Activated CD8-positive, alpha-beta memory T cell treated with anti-CD3 and anti-CD28 coated beads for 24 hours (primary cell): ENCODE measurements around the gene SLC27A5.
"Not testable (repeated sequence)": the region's sequence is repeated elsewhere in the genome, so short reads cannot be mapped to it uniquely, and the experiment has no call there.

Experiments used
- DNase-seq: peaks from one replicate; pipeline ENCODE4 v3.0.0-alpha.2; 2020

The SLC27A5 gene

DNA sequence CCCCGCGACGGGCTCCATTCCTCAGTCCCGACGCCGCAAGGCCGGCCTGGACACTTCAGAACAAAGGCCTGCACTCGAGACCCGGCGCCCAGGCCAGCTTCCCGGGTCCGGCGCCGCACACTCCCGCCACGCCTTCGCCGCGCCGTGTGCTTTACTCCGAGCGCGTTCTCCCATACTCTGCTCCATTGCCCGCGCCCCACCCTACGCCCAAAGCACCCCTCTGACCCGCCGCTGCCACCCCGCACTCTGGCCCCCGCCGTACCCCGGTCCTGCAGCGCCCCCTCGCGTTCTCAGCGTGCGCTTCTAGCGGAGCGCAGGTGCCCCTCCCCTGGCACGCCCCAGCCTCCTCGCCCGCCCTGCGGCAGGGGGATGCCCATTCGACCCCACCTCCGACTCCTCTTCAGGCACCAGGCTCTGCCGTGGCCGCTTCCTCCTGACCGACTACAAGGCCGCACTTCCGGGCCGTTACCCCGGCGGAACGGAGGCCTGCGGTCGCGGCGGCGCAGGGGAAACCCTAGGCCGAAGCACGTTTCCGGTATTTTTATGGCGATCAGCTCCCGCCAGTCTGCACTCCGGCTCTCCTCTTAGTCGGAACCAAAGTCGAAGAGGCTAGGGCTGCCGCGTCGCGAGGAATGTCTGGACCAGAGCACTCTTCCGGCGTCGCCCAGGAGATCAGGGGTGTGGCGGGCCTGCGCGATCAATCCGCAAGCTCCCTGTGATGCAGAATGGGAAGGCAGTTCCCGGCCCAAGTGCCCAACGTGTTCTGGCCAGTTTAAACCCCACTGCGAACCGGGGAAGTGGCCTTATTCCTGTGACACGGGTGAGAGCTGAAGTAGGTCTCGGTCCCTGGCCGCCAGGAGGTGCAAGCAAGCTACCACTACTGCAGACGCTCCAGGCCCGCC lies 7.8 kb upstream of the SLC27A5 start, which contains the start of gene ZBTB45:
ZBTB45 (minus strand) TSS at position 456 of the 902 bp plus-strand sequence. CDS start 2,137 bp downstream, outside the sequence.
- peak; percentile 96 for DNase-seq

DNA sequence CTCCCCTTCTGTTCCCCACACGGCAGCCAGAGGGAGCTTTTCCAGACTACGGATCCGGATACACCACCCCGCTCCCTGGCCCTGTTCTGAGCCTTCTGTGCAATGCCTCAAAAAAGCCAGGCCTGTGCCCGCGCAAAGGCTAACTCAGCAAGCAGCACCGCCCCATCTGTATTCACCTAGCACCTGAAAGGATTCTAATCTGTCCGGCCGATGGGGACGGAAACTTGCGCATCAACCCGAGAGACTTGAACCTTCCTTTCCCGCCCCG lies 7.2 kb upstream of the SLC27A5 start:
- DNase-seq: peak; percentile 80

DNA sequence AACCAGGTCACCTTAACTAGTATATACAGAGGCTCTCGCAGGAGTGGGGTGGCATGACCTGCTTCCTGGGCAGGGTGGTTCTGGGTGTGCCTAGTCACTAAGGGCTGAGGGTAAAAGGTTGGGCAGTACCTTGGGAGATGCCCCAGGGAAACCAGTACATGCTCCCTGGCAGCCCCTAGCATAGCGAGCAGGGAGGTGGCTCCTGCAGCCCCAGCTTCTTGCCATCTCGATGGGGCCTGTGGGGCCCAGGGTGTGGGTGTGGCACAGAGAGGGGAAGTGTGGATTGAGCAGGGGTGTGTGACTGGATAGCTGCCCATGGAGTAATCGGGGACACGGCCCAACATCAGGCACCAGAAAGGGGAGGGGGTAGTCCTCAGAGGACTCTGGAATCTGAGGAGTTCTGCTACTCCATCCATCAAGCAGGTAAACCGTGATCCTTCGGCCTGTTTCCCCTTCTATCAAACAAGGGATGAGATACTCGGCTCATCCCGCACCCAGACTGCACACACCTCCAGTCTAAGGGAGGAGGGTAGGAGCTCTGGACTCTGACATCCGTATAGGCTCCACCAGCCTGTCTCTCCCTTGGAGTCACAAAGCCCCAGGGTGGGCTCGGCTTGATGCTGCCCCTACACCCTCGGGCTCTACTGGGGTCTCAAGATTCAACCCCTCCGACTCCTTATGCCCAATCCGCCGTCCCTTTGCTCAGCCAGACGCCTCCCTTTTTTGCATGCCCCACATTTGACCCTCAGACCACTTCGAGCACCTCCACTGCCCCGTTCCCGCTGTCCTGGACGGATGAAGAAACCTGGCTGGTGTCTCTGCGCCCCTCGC lies 6.7 kb upstream of the SLC27A5 start:
- DNase-seq: peak; percentile 62

DNA sequence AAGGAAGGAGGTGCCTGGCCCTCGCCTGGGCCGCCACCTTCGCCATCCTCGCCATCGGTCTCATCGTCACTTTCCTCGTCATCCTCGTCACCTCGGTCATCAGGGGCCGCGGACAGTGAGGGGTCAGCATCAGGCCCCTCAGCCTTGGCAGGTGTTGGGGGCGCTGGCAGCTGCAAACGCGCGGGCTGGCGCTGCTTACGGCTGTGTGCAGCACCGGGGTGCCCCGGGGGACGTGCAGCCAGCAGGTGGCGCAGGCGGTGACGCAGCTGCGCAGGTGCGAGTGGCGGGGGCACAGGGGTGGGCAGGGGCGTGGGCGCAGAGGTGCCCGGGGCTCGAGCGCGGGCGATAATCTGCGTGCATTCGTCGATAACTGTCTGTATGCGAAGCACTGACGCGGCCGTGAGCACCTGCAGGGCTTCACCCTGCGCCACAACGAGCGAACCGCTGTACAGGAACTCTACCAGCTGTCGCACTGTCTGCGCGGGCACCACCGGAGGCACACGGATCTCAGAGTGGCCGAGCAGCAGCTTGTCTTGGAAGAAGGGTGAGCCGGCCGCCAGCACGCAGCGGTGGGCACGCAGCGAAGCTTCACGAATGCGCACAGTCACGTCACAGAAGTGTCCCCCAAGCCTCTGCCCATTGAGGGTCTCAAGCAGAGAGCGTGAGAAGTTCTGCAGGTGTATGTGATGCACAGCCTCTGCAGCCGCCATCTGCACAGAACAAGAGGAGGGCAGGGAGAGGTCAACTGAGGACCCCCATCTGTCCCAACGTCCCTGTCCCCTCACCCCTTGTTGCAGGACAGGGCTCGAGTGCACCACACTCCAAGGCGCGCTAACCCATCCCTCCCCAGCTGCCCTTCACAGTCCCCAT lies 5.4 kb upstream of the SLC27A5 start:
- peak; percentile 56 for DNase-seq

DNA sequence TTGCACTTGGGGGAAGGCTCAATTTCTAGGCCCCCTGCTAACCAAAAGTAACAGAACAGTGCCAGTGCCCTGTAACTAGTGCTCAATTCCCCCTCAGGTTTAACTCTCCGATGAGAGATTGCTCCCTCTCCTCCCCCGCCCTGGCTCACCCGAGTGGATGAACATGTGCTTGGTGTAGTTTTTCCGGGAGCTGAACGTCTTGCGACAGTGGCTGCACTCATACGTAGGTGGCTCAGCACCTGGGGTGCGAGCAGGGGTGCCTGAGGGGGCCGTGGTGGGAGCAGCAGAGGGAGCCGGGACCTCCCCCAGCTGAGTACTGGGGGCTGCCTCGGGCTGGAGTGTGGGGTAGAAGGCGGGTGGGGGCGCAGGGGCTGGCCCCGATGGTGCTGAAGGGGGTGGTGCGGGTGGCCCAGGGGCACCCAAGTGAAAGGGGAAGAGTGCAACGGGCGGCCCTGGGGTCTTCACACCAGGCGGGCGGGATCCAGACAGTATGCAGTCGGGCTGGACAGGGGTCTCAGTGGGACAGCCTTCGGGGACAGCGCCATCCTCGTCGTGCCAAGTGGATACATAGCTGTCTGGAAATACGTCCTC lies 4.5 kb upstream of the SLC27A5 start:
- DNase-seq: no peak

DNA sequence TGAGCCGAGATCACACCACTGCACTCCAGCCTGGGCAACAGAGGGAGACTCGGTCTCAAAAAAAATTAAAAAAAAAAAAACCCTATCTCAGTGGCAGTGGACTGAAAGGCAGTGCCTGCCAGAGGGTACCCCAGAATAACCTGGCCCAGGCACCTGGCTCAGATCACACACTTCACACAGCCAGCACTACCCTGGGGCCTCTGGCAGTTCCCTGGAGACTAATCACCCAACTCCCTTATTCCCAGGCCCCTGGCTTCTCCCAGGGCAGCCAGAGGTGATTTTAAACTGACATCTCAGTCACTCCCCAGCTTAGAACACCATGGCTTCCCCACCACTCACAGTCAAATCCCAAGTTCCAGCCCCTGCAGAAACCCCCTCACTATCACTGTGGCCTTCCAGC lies 3.5 kb upstream of the SLC27A5 start:
- DNase-seq: no peak

DNA sequence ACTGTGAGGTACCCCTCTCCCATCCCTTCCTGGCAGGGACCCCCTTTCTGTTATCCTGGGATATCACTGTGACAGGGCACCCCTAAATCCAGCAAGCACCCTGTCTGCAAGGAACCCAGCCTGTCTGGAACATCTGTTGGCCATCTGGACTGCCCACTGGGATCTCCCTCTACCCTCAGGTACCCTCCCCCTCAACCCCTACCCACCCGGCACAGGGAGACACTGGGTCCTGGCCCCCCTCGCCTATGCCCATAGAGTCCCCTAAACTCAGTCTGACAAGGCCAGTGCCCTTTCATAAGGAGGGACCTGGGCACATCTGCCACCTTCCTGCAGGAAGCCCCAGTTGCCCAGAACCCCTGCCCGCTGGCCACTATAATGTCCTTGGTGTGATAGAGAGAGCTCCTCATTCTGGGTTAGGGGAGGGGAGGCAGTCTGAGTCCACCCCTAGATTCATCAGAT lies 2.8 kb upstream of the SLC27A5 start:
- peak; percentile 70 for DNase-seq

DNA sequence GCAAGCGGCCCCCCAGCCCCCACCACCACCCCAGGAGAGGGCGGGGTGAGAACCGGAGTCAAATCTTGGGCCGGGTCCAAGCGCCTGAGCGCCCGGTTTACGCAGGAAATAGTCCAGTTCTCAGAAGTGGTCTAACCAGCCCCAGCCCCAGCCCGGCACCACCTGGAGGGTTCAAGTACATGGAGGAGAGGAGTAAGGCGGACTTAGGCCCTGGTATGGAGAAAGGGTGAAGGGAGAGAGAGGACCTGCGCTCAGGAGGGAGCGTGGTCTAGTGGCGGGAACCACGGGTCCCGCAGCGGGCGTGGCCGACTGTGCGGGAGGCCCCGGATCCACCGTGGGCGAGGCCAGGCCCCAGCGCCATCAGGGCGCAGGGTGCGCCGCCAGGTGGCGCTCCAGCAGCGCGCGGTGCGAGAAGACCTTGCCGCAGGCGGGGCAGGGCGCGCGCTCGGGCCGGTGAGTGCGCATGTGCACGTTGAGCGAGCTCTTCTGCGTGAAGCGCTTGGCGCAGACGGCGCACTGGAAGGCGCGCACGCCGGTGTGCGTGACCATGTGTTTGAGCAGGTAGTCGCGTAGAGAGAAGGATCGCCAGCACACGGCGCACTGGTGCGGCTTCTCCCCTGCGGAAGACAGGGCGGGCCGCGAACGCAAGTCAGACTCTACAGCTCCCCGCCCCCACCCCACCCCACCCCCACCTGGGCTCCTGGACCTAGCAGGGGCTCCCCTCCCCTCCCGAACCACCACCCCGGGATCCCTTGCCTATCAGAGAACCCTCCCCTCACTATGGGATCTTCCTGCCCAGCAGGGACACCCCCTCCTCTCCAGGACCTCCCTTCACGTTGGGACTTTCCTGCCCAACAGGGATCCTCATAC lies 2.1 kb upstream of the SLC27A5 start:
- peak; percentile 98 for DNase-seq

DNA sequence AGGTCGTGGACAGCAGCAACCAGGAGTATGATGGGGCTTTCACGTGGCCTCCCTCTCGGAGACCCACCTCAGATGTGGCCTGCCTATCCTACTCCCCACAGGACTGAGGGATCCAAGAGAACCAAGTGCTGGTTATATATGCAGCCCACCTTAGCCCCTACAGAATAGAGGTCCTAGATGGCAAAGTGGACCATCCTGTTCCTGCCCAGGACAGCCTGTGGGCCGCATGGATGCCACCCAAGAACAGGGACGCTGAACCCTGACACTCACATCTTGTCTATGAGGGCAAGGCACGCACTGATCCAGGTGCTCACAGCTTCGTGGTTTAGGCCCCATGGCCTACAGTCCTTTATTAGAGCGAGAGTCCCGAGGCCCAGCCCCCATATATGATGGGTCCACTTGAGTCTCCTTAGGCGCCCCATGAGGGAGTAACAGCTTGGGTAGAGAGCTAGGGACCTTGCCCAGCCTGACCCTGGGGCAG lies 1.5 kb upstream of the SLC27A5 start:
- no peak for DNase-seq

DNA sequence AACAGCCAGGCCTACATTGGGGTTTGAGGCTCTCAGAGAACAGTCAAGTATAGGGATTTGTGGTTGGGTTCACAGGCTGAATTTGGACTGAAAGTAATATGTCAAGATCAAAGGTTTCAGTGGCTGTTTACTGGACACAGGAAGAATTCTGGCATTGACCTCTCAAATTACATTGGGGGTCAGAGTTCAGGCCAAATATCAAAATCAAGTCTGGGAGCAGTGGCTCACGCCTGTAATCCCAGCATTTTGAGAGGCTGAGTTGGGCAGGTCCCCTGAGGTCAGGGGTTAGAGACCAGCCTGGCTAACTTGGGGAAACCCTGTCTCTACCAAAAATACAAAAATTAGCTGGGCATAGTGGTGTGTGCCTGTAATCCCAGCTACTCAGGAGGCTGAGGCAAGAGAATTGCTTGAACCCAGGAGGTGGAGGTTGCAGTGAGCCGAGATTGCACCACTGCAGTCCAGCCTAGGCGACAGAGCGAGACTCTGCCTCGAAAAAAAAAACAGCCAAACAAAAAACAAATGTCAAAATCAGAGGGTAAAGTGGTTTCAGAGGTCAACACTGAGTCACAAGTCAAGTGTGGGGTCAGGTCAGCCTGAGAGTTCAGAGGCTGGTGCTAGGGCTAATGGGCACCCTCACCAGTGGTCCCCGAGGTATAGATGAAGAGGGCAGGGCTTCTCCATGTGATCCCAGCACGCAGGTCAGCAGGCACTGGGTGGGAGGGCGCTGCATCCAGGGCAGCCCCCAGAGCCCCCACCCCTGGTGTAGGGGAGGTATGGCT lies 1.5 kb downstream of the SLC27A5 start:
- DNase-seq: no peak

DNA sequence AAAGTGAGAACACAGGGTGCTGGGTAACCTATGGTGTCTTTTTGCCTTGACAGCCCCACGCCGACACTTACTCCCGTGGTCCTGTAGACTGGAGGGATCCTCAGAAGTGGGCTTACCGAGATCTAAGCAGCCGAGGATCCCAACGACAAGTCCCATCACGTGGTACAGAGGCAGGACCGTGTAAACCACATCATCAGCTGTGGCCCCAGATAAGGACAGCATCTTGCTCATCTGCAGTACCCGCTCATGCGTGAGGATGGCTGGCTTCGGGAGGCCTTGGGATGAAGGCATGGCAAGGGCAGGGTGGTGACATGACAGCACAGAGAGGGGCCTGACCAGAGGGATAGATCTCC lies 2.1 kb downstream of the SLC27A5 start:
- DNase-seq: no peak

DNA sequence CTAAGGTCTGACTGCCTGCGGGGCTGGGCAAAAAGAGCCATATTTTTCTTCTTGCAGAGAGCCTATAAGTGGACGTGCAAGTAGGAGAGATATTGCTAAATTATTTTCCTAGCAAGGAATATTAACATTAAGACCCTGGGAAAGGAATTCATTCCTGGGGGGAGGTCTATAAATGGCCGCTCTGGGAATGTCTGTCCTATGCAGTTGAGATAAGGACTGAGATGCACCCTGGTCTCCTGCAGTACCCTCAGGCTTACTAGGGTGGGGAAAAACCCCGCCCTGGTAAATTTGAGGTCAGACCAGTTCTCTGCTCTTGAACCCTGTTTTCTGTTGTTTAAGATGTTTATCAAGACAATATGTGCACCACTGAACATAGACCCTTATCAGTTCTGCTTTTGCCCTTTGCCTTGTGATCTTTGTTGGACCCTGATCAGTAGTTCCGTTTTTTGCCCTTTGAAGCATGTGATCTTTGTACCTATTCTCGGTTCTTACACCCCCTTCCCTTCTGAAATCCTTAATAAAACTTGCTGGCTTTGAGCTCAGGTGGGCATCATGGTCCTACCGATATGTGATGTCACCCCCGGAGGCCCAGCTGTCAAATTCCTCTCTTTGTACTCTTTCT lies 4.1 kb downstream of the SLC27A5 start:
- DNase-seq: not testable (repeated sequence)

DNA sequence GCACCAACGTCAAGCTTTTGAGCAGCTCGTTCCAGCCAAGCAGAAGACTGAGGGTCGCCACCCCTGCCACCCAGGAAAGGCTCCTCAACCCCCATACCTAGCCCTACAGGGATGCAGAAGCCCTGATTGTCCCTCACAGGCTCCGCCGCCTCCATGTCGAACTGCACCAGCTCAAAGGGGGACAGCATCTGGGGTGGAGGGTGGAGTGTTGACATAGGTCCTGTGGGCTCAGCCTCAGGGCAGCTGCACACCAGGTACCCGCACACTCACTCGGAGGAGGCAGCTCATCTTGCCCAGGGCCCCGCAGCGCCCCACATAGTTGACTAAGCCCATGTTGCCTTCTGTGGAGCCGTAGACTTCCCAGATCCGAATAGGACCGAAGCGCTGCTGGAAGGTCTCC lies 11.6 kb downstream of the SLC27A5 start:
- DNase-seq: no peak

DNA sequence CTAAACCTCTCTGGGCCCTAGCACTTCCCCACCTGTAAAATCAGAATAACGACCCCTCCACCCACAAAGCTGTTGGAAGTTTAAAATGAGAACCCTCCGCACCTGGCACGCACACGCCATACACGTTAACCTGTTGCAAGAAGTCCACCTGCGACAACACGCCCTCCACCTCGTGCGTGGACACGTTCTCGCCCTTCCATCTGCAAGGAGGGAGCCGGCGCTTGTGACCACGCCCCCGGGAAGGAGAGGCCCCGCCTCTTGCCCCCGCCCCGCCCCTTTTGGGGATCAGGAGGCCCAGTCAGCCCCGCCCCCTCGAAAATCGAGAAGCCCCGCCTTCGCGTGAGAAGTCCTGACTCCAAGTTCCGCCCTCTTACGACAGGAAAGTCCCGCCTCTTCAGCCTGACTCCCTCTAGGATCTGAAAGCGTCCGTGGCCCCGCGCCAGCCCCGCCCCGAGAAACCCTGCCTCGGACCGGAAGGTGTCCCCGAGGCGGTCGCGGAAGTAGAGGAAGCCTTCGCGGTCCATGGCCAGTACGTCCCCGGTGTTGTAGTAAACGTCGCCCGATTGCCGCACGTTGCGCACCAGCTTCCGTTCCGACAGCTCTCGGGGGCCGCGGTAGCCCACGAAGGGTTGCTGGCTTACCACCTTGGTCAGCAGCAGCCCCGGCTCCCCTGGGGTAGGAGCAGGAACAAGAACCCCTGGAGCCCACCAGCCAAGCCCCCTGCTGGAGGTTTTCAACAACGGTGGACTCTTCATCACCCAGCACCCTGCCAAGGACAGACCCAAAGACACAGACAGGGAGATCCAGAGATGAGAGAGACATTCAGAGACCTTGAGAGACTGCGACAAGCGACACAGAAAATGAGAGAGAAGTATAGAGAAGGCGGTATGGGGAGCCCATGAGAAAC lies 12.5 kb downstream of the SLC27A5 start:
- peak; percentile 99 for DNase-seq

DNA sequence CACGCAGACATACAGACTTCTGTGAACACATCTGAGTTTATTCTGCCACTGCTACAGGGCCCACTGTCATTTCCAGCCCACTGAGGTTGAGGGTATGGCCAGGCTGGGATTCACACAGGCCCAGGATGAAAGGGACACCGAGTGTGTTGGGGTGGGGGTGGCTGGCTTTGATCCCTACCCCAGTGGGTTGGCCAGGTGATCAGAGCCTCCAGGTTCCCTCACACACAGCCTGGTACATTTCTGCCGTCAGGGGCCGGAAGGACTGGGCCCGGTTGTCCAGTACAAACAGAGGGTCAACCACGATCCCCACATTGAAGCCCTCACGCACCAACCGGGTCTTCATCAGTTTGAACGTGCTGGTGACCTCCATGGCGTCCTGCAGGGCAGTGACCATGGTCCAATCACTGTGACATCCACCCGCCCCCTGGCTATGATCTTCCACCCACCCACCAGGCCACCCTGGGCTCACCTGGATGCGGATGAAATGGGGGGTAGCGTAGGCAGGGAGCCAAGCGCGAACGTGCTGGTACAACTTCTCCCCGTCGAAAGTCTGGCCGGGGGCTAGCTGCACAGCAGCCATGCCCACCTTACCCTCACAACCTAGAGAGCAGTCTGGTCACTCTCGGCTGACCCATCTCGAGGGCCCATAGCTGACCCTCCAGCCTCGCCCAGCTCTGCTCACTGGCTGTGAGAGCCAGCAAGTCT lies 13.3 kb downstream of the SLC27A5 start:
- DNase-seq: no peak

DNA sequence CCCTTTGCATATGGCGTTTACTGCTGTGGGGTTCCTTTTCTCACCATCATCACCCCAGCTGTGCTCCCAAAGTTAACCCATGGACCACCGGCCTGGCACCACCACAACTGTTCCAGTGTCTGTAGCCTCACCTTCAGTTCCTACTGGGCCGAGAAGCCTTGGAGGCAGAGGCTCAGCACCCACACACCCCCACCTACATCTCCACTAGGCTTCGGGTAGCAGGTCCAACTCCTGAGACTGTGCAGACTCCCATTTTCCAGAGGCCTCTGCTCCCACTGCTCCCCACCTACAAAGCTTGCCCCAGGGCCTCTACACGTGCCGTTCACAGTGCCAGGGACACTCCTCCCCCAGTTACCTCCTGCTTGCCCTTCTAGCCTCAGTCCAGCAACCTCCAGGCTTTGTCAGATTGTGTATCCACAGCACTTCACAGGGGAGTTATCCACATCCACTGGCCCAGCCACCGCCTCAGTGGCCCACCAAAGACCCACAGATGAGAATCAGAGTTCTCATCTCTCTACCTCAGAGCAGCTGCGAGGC lies 14.1 kb downstream of the SLC27A5 start:
- no peak for DNase-seq

DNA sequence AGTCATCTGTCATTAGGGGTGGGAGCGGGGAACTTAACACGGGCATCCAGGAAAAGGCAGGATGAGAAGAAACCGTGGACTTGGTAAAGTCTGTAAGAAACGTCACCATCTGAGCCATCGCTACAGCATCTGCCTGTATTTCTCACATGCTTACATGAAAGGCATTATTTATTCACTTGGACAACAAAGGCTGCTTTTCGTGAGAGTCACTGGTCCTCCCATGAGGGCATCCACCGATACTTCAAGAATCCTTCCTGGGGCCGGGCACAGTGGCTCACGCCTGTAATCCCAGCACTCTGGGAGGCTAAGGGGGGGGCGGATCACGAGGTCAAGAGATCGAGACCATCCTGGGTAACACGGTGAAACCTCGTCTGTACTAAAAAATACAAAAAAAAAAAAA lies 19.5 kb downstream of the SLC27A5 start:
- DNase-seq: no peak

DNA sequence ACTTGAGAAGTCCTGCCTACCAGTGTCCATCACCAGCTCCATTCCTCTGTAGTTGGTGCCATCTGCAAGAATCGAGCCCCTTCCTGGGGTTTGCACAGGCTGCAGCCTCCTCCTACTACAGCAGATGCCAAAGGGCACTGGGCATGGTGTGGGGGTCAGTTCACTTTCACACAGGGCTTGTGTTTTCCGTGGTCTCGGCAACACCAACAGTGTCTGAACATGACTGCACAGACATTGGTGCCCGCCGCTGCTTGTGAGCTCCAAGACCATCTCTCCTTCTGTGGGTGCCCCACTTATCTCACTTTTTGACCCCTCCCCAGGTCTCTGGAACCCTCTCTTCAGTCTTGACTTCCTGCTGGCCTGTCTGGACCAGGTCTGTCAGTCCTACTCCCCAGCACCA lies 20.4 kb downstream of the SLC27A5 start:
- no peak for DNase-seq
